ENCODE results near the gene SLC35A3.

- no peak for TF ChIP-seq CTCF (IDR thresholded peaks at IDR 0.05)
- no peak for TF ChIP-seq POLR2A (IDR thresholded peaks at IDR 0.05)
Measured at GRCh38 chr1:99936071-99936470, 33.7 kb upstream of the SLC35A3 start.

All from thyroid gland (tissue), 4 donors.